Transverse colon (tissue), 4 donors: ENCODE results near the gene CNTNAP2.

Experiments
- EP300 ChIP-seq: sonication (generic); formaldehyde crosslinking; IDR thresholded peaks from one replicate; pipeline ENCODE4 v1.6.1; 2017; ENCODE audit warnings: antibody characterized with exemption, low read depth
- POLR2A ChIP-seq: fragments of 450-650 bp; IDR thresholded peaks from one replicate; pipeline ENCODE4 v1.6.1; 2016; ENCODE audit warnings: antibody characterized with exemption, mild to moderate bottlenecking, moderate library complexity
- POLR2AphosphoS5 ChIP-seq, 3 donors: sonication (generic); formaldehyde crosslinking; IDR thresholded peaks; one replicate each; pipeline ENCODE4 v1.6.1; 2016; ENCODE audit warnings: antibody characterized with exemption in 3 of 3
- TF ChIP-seq, protein P1 (sequence below), 5 experiments: fragments of 200-600 bp in 3 of 5; fragments of 450-650 bp in 2 of 5; sonication (generic) in 3 of 5; IDR thresholded peaks; 1 replicate in 2 of 5; 2 replicates in 3 of 5; pipeline ENCODE4 v1.5.1; 2016 to 2017; ENCODE audit warnings: antibody characterized with exemption in 5 of 5, inconsistent platforms in 3 of 5, mild to moderate bottlenecking in 2 of 5, moderate library complexity in 1 of 5

DNA sequence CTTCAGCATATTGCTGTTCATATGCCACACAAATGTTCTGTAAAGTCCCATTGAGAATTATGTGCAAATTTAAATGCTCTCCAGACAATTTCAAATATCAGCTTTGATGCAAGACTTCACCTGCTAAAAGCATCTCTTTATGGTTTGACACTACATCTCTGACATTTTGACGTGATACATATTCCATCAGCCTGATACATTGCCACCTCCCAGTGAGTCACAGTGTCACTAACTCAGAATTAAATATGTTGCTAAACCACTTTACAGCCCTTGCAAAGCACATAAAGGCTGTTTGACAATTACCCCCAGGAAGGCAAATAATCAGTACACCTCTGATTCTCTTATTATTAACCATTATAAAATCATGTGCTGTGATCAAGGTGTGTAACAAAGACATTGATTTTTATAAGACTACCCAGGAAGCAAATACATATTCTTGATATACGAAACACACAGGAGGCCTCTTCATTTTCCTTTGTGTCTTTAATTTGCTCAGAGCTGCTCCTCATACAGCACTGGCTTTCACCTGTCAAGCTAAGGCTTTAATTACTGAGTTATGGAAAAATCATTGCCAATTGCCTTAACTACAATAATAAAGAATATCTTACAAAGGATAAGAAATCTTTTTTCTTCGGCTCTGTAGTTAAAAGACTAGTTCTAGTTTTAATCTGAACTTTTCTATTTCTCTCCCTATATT is 1926.5 kb downstream of the CNTNAP2 start:
- TF ChIP-seq EP300 = no peak
- TF ChIP-seq, protein P1, sequence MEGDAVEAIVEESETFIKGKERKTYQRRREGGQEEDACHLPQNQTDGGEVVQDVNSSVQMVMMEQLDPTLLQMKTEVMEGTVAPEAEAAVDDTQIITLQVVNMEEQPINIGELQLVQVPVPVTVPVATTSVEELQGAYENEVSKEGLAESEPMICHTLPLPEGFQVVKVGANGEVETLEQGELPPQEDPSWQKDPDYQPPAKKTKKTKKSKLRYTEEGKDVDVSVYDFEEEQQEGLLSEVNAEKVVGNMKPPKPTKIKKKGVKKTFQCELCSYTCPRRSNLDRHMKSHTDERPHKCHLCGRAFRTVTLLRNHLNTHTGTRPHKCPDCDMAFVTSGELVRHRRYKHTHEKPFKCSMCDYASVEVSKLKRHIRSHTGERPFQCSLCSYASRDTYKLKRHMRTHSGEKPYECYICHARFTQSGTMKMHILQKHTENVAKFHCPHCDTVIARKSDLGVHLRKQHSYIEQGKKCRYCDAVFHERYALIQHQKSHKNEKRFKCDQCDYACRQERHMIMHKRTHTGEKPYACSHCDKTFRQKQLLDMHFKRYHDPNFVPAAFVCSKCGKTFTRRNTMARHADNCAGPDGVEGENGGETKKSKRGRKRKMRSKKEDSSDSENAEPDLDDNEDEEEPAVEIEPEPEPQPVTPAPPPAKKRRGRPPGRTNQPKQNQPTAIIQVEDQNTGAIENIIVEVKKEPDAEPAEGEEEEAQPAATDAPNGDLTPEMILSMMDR (IDR thresholded peaks at IDR 0.05) = no peak
- TF ChIP-seq POLR2A = no peak
- TF ChIP-seq POLR2AphosphoS5 (IDR thresholded peaks at IDR 0.05) = no peak
